ENCODE data around the gene COTL1. TPM values are rescaled to one million over a fixed set of nuclear protein-coding genes. Genes with fewer than 3 reads are reported as not detected.

The COTL1 gene
- total and polyA plus RNA-seq, 9 of the 15 experiments (the other 6 are each of a cell fraction or from before 2014, with no cell fraction given): 27.7 to 185 (median 72.5) TPM

DNA sequence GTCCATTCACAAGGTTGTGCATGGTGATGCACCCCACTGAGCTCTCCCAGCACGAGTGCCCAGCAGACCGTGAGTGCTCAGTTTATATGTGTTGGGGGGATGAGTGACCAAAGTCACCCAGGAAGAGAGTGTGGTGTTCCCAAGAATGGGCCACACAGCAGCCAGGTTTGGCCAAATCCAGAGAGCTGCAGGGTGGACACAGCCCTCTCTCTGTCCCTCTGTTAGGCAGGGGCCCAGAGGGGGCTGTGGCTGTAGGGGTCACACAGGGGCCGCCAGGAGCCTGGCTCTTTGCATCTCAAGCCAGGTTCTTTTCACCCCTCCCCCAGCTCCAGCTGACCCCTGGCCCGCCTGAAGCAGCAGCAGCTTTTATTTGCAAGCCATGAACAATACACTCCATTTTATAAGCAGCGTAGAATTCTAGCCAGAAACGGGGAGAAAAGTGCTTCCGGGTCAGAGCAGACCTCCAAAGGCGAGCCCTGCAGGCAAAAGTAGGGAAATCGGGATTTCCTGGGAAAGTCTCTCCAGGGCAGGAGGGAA, 13.3 kb downstream of the COTL1 start:
- H3K36me3 ChIP-seq (ENCODE audit: control insufficient read depth, insufficient read depth, low read length): peaks cover 14% of the 10 kb centered on the region; the same call in 2 of the 3 replicates
- POLR2A ChIA-PET: interaction anchor here (0.6 kb wide), 1 partner anchor 20 kb away, joined by 5 read pairs; no protein-coding TSS in a partner anchor

More for the DNA sequence above, 13.3 kb downstream of the COTL1 start:
- DNase-seq (ENCODE audit: extremely low read depth in 1 of 4, low spot score in 3 of 4): no peak
- peaks cover 60 to 68% of the 10 kb centered on the region in 2 experiments for H3K4me1 ChIP-seq (replicated peaks in 1 of 2; ENCODE audit: control insufficient read depth in 2 of 2, insufficient read depth in 2 of 2, low read length in 2 of 2)
- no peak for ATAC-seq
- CTCF ChIA-PET (ENCODE audit: low intra/inter-chr PET ratio): no interaction called here
- BruUV-seq (replicated peaks): no TSS peak
- no peak for FAIRE-seq
- H3K4me3 ChIP-seq: no peak overlapping the region
- WGBS (ENCODE audit: insufficient coverage, low coverage, missing lambda C conversion rate): 70% methylated on average over 9 of the region's 9 CpGs
- no peak overlapping the region for H3K27ac ChIP-seq (ENCODE audit: extremely low read depth, low read depth, low read length)
- no peaks in the 10 kb centered on the region for H3K27me3 ChIP-seq (ENCODE audit: control insufficient read depth in 2 of 2, insufficient read depth in 2 of 2, low read length in 2 of 2)
- H3K79me2 ChIP-seq (ENCODE audit: control insufficient read depth, insufficient read depth, low read length): peaks cover 78% of the 10 kb centered on the region
- TF ChIP-seq MED1 (CRISPR knock-in tag; IDR thresholded peaks at IDR 0.05; ENCODE audit: borderline replicate concordance) (no peak), C11orf30 (IDR thresholded peaks at IDR 0.05; ENCODE audit: low read depth) (no peak), NR2C1 (IDR thresholded peaks at IDR 0.05) (peak; percentile 60), NR2C1 (tag; IDR thresholded peaks at IDR 0.05) (peak; percentile 40; the same call in 1 of the 2 replicates), FUS (optimal IDR thresholded peaks at IDR 0.05; ENCODE audit: low read depth, low read length) (no peak), ZBTB7A (IDR thresholded peaks at IDR 0.05; ENCODE audit: borderline replicate concordance, control insufficient read depth, low read depth, low read length) (peak; percentile 17; the same call in 1 of the 2 replicates)
- TF ChIP-seq, protein P1, sequence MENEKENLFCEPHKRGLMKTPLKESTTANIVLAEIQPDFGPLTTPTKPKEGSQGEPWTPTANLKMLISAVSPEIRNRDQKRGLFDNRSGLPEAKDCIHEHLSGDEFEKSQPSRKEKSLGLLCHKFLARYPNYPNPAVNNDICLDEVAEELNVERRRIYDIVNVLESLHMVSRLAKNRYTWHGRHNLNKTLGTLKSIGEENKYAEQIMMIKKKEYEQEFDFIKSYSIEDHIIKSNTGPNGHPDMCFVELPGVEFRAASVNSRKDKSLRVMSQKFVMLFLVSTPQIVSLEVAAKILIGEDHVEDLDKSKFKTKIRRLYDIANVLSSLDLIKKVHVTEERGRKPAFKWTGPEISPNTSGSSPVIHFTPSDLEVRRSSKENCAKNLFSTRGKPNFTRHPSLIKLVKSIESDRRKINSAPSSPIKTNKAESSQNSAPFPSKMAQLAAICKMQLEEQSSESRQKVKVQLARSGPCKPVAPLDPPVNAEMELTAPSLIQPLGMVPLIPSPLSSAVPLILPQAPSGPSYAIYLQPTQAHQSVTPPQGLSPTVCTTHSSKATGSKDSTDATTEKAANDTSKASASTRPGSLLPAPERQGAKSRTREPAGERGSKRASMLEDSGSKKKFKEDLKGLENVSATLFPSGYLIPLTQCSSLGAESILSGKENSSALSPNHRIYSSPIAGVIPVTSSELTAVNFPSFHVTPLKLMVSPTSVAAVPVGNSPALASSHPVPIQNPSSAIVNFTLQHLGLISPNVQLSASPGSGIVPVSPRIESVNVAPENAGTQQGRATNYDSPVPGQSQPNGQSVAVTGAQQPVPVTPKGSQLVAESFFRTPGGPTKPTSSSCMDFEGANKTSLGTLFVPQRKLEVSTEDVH (IDR thresholded peaks at IDR 0.05; ENCODE audit: low read depth, partially characterized antibody): no peak
- H3K4me2 ChIP-seq (ENCODE audit: insufficient read depth, low read length): no peak overlapping the region
- peak overlapping the region in 1 of 2 experiments; percentile 68; a peak in 2 of 4 replicates for H3K9ac ChIP-seq (ENCODE audit: insufficient read depth in 1 of 2, low read depth in 2 of 2, low read length in 2 of 2)
- H2AFZ ChIP-seq (ENCODE audit: low read depth, low read length): no peak overlapping the region
- H3K9me3 ChIP-seq (replicated peaks; ENCODE audit: control insufficient read depth, insufficient read depth, low read depth, low read length): peaks cover 3% of the 10 kb centered on the region; the same call in 1 of the 2 replicates
- in situ Hi-C loops (cut with MboI): no loop called here
- H4K20me1 ChIP-seq (replicated peaks; ENCODE audit: control insufficient read depth, insufficient read depth, low read length): no peaks in the 10 kb centered on the region
- H3K9me1 ChIP-seq (ENCODE audit: control insufficient read depth, insufficient read depth, low read length): no peaks in the 10 kb centered on the region
- intact Hi-C loops (cut with micrococcal nuclease): no loop called here

Data from K562 (cell line).